ENCODE data around the gene KCNQ2.

Gene KCNQ2

DNA sequence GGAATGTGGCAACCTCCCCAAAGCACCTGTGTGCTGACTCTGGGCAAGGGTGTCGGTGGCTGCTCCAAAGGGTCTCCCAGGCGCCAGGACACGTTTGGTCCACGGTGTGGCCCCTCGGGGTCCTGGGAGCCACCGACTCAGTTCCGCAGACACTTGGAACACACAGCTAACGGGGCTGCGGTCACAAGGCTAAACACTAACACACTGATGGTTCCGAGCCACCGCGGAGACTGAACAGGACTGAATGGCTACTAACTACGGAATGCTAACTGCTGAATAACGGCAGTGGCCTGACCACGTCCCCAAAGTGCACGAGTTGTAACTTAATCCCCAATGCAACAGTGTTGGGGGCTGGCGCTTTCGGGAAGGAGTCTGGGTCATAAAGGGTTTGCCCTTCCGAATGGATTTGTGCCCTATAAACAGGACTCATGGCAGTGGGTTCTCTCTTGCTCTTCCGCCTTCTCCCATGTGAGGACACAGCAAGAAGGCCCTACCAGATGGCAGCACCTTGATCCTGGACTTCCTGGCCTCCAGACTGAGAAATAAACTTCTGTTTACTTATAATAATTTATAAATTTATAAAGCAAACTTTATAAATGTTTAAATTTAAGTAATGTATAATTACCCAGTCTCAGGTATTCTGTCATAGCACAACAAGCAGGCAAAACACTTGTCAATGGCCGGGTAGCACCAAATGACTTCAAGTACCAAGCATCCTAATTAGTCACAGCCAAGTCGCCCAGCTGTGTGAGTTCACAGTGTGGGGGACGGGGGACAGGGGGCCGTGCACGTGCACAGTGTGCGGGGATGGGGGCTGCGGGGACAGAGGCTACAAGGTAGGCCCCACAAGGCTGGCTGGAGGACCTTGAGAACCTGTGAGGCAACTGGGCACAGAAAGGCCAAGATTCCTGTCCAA, 28.7 kb upstream of the KCNQ2 start:
- no peak for FAIRE-seq

GRCh38 chr20:63500151-63500901, 27.9 kb upstream of the KCNQ2 start:
- FAIRE-seq = no peak

DNA sequence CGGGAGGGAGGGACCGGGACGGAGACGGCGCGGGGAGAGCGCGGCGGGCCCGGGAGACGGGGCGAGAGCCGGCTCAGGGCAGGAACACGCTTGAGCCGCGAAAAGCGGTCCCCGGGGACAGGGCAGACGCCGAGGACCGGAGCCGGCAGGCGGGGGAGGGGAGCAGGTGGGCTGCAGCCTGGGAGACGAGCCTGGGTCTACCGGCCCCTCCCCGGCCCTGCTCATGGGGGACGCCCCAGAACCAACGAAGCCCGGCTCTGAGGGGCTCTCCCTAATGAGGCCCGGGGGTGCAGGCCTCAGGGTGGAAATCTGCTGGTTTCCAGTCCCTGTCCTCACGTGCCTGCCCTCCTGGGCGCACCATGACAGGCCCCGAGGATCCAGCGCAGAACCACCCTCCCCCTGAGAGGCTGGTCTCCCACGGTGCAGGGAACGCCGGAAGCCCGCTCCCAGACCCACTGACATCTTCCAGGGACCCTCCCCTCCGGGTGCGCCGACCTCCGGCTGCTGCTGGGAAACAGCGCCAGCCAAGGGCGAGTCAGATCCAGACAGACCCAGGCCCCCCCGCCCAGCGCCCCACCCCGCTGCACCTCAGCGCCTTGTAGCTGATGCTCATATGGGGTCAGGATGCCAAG, 27.0 kb upstream of the KCNQ2 start:
- FAIRE-seq = no peak

- no peak for FAIRE-seq
These were observed 26.5 kb upstream of the KCNQ2 start, which contains the start of gene EEF1A2 for GRCh38 chr20:63498960-63499337. EEF1A2 (minus strand) TSS chr20:63499083; CDS start chr20:63497763, 1,320 bp downstream.

DNA sequence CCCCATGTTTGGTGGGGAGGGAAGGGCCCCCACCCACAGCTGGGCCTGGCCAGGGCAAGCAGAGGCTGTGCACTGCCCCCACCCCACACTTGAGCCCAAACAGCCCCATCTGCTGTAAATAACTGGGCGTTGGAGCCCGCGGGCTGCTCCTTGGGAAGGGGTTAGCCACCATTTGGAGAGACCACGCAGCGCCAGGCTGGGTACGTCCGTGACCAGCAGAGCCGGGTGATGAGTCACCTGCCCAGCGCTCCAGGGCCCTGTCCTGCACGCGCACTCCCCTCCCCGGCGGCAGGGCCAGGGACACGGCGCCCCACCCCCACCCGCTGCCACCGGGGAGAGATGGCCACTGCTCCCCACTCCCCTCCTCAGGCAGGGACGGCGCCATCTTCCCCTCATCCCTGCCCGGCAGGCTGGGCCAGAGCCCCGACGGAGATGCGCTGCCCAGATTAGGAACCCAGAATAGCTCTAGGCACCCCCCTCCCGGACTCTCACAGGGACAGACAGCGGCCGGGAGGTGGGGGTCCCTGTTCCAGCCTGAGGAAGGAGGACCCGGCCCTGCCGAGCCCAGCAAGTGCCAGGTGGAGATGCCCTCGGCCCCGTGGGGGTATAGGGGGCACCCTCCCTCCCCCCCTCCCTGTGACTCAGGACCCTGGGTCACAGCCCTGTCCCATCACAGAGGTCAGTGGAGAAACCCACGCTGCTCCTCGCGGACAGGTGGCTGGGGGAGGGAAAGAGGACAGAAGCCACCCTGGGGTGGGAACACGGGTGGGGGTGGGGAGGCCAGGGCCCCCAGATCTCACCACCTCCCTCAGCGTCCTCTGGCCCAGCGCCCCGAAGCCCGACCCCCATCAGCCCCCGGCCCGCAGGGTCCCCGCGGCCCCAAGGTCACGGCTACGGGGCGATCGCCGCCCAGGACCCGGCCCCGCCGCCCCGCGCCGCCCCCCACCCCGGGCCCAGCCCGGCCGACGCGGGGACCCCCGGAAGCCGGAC, 25.8 kb upstream of the KCNQ2 start:
- FAIRE-seq = no peak

- FAIRE-seq = no peak
These were observed 24.9 kb upstream of the KCNQ2 start for GRCh38 chr20:63497138-63497945.

DNA sequence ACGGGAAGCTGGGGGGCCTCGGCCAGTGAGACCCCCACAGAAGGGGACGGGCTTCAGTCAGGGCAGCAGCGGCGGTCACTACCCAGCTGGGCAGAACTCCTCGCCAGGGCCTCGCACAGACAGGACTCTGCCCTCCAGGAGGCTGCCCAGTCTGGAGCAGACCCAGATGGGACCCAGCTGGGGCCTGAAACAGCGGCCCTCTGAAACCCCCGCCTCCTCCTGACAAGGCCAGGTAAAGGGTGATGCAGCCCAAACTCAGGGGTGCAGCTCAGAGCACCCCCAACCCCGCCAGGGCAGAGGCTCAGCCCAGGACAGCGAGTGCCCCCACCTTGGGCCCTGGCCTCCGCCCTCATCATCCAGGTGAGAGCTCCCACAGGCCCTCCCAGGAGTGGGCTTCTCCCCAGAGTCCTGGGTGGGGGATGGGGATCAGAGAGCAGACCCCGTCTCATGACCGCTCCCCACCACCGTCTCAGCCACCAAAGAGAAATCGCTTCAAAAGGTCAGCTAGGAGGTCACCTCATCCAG, 24.2 kb upstream of the KCNQ2 start:
- FAIRE-seq = no peak

DNA sequence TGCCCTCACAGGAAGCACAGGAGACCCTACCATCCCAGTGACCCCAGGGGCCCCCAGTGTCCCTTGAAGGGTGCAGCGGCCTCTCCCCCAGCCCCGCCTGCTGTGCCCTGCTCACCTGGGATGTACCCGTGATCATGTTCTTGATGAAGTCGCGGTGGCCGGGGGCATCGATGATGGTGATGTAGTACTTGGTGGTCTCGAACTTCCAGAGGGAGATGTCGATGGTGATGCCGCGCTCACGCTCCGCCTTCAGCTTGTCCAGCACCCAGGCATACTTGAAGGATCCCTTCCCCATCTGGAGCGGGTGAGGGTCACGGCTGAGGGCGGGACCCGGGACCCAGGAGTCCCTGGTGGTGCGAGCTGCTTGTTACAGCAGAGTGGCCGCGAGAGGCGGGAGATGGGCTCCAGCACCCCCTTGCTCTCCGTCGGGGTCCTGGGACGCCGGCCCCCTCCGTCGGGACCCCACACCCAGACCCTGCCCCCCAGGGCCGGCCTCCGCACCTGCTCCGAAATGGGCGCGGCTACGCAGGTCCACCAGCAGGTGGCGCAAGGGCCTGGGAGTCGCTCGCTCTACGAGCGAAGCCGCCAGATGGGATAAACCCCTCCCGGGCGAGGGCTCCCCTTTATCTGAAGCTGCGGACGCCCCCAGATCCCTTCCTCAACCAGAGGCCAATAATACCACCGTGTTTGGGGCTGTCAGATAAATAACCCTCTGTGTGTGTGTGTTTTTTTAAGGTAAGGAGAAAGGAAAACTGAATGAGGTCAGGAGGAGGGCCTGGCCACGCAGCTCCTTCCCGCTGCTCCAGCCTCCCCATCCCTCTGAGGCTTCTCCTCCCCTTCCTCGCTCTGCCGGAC, 23.5 kb upstream of the KCNQ2 start:
- no peak for FAIRE-seq

GRCh38 chr20:63495167-63495720, 22.8 kb upstream of the KCNQ2 start:
- no peak for FAIRE-seq

- no peak for FAIRE-seq
These were observed 22.1 kb upstream of the KCNQ2 start for GRCh38 chr20:63494420-63495166.

GRCh38 chr20:63494084-63494419, 21.6 kb upstream of the KCNQ2 start:
- FAIRE-seq = no peak

- no peak for FAIRE-seq
These were observed 21.1 kb upstream of the KCNQ2 start for GRCh38 chr20:63493563-63494020.

- FAIRE-seq = no peak
These were observed 20.5 kb upstream of the KCNQ2 start for GRCh38 chr20:63492982-63493381.

DNA sequence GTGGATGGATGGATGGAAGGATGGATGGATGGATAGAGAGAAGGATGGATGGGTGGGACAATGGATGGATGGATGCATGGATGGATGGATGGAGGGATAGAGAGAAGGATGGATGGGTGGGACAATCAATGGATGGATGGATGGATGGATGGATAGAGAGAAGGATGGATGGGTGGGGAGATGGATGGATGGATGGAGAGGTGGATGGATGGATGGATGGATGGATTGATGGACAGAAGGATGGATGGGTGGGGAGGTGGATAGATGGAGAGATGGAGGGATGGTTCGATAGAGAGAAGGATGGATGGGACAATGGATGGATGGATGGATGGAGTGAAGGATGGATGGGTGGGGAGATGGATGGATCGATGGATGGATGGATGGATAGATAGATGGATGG, 20.1 kb upstream of the KCNQ2 start:
- no peak for FAIRE-seq

GRCh38 chr20:63491635-63492230, 19.3 kb upstream of the KCNQ2 start:
- no peak for FAIRE-seq

- no peak for FAIRE-seq
These were observed 18.6 kb upstream of the KCNQ2 start for GRCh38 chr20:63491078-63491477.

GRCh38 chr20:63490416-63490815, 18.0 kb upstream of the KCNQ2 start:
- no peak for FAIRE-seq

Data from islet of Langerhans (tissue), 1 donor.